ENCODE measurements around the gene SLFN5.
A peak's percentile ranks its signal among the peaks of the same experiment; 100 is the strongest.
"Not testable (repeated sequence)": the region's sequence is repeated elsewhere in the genome, so short reads cannot be mapped to it uniquely, and the experiment has no call there.

Gene SLFN5

DNA sequence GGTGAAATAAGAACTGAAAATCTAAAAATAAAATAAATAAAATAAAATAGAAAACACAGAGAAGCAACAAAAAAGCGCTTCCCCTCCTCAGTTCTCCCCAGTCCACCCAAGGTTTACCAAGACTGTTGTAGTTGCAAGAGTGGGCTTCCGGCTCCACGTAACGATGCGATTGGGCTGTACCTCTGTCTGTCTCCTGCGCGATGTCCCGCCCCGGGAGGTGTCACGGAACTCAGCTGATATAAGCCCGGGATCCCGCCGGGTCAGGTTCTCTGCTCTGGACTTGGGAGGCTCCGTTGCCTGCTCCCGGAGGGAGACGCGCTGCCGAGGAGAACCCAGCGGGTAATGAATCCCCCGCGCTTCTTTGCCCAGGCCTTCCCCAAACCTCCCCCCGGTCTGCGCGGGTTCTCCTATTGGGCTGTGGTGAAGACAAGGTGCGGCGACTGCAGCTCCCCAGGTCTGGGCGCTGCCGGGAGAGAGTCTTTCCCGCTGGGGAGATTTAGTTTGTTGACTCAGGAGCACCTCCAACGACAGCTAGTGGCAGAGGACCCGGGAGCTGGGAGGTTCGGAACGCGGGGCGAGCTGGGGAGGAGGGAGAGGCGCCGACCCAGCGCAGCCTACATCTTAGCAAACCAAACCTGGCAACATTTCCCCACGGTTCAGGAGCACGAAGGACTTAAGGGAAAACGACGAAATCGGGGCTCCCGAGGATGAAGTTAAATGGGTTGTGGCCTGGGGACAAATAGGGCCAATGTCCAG lies at the start of gene SLFN5:
TSS of gene SLFN5 (plus strand) at position 268 of the 756 bp plus-strand sequence. CDS start 15,619 bp downstream, outside the sequence.
- DNase-seq (ENCODE audit: low spot score) = peak; percentile 95

DNA sequence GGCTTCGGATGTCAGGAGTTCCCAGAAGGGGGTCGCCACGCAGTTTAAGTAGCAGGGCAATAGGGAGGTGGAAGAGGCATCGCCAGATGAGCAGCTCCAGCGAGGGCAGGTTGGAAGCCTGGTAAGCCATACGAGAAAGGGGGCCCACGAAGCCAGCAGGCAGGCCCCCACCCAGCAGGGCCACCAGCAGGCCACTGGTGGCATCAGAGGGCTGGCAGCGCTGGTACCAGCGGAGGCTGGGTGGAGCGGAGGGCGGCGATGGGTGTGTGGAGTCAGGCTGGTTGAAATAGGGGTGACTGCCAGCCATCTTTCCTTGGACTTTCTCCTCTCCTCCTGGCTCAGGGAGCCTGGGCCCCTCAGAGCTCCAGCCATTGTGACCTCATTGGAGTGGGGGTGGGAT lies 48.9 kb upstream of the SLFN5 start, which contains the start of gene SLC35G3:
TSS of gene SLC35G3 (minus strand) at position 393 of the 400 bp plus-strand sequence. CDS start at position 307, 86 bp downstream.
- not testable (repeated sequence) for DNase-seq (ENCODE audit: low spot score)

DNA sequence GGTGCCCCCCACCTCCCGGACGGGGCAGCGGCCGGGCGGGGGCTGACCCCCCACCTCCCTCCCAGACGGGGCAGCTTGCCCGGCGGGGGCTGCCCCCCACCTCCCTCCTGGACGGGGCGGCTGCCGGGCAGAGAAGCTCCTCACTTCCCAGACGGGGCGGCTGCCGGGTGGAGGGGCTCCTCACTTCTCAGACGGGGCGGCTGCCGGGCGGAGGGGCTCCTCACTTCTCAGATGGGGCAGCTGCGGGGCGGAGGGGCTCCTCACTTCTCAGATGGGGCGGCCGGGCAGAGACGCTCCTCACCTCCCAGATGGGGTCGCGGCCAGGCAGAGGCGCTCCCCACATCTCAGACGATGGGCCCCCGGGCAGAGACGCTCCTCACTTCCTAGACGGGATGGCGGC lies 47.8 kb upstream of the SLFN5 start:
- DNase-seq (ENCODE audit: low spot score) = not testable (repeated sequence)

DNA sequence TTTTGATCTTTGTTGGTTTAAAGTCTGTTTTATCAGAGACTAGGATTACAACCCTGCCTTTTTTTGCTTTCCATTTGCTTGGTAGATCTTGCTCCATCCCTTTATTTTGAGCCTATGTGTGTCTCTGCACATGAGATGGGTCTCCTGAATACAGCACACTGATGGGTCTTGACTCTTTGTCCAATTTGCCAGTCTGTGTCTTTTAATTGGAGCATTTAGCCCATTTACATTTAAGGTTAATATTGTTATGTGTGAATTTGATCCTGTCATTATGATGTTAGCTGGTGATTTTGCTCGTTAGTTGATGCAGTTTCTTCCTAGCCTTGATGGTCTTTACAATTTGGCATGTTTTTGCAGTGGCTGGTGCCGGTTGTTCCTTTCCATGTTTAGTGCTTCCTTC lies 40.3 kb upstream of the SLFN5 start:
- DNase-seq (ENCODE audit: low spot score) = not testable (repeated sequence)

DNA sequence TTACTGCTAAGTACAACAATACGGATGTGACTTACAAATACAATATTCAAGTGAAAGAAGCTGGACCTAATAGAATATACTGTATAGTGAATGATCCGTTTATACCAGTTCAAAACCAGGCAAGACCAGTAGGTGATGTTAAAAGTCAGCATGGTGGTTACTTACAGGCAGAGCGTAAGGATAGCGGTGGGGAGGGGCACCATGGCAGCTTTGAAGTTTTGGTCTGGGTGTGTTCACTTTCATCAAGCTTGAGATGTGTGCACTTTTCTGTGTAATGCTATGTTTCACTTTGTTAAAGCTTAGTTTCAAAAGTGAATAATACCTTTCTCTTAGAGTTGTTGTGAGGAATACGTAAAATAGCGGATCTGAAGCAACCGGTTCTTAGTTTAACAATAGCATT lies 32.1 kb upstream of the SLFN5 start:
- no peak for DNase-seq (ENCODE audit: low spot score)

DNA sequence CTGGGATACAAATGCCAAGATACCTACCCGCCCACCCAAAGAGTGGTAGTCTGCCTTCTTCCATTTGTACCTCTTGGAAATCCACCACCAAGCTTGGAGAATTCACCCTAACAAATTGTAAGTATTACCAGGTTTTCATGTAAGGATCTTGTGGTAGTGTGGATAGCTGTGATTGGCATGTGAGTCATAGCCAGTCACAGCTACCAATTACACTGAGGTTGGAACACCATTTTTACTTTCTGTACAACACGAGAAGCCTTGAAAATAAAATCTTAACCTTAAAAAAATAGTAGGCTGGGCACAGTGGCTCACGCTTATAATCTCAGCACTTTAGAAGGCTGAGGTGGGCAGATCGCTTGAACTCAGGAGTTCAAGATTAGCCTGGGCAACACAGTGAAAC lies 30.2 kb upstream of the SLFN5 start:
- no peak for DNase-seq (ENCODE audit: low spot score)

DNA sequence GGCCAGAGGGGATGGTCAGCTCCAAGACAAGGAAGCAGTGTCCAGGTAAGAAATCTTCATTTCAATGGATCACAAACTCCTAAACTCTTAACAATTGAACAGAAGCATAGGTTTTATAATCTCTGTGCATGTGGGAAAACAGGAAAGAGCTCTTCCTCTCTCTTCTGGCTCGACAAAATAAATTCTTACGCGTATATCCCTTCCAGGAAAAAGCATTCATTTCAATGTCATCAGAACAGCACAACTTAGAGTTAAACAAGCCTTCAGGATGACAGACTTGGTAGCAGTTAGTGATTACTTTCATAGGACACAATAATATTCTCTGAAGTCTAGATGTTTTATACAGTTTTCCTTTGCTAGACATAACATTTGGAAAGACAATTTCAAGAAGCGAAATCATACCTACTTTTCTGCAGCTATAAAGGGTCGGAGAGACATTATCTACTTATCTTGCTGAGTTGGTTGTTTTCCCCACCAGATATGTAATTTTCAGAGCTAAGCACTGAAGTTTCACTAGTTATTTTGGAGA lies 29.4 kb upstream of the SLFN5 start:
- DNase-seq (ENCODE audit: low spot score) = no peak

DNA sequence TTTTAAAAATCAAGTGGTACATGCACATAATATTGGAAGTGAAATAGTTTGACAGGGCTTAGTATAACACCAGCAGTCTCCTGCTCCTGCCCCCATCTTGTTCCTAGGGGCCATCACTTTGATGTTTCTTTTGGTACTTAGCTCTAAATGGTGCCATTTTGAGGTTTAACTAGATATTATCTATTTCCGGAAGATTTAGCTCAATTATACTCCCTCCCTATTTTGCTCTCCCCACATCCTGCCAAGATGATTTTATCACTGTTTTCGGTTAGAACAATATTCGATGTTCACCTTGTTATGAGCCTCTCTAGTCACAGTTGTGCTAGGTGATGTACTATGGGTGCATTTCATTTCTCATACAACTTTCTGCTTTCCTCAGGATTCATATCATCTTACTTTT lies 28.7 kb upstream of the SLFN5 start:
- no peak for DNase-seq (ENCODE audit: low spot score)

DNA sequence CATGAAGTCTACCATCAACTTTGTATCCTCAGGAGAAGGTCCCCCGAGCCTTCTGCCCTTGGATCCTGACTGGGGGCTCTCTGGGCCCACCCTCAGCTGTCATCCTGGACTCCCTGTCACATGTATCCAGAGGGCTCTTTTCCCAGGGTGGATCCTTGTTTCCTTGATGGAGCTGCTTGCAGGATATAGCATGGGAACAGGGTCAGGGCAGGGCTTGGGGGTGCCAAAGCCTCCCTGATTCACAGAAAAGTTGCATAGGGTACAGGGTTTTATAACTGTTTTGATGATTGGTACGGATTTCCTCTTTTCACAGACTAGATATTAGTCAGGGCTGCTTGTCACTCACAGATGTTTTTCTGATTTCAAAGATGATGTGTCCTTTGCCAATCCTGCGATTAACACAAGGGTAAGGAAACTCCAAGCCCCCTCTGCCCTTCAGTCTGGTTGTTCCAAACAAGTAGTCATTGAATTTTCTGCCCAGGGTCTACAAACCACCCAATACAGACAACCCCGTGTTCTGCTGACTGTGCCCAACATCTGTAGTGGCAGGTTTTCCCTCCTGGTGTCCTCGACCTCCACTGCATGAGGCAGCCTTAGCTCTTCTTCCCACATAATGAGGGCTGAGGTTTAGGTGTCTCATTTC lies 28.1 kb upstream of the SLFN5 start:
- DNase-seq (ENCODE audit: low spot score) = no peak

DNA sequence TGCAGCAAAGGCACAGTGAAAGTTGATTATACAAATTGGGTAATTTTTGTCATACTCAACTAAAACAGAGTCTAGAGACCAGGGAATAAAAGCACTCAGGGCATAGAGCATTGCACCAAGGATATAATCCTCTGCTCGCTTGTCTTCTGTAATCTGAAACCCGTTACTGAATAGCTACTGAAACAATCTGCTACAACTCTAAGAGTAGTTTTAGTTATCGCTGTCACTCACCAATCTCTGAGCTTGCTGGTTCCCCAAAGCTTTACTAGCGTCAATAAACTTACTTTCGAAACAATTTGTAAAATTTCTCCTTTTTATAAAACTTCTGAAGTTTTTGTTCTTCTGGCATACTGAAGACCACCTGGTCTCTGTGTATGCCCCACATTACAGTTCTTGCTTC lies 25.8 kb upstream of the SLFN5 start:
- DNase-seq (ENCODE audit: low spot score) = no peak

DNA sequence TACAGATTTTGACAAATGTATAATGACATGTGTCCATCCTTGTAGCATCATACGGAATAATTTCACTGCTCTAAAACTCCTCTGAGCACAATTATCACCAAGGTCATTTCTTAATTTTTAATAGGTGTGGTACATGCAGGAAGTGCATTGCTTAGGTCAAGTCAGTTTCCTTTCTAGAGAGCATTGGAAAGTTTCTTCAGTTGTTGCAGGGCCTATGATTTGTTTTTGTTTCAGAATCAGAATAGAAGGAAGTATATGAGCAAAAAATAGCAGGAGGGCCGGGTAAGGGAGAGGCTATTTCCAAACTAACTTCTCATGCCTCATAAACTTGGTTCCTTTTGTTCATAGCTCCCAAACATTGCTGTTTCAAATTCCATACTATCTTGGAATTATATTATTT lies 24.0 kb upstream of the SLFN5 start:
- no peak for DNase-seq (ENCODE audit: low spot score)

DNA sequence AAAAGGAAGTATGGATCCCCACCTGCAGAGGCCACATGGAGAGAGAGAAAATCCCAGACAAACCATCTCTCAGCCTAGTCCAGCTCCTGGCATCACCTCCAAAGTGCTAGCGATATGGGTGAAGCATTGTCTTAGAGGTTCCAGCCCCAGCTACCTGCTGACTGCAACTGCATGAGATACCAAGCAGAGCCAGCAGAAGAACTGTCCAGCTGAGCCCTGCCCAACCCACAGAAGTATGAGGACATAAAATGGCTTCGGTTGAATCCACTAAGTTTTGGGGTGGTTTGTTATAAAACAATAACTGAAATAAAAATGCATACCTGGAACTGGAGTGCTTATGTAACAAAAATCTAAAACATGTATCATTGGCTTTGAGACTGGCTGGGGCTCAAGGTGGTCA lies 20.4 kb upstream of the SLFN5 start:
- no peak for DNase-seq (ENCODE audit: low spot score)

DNA sequence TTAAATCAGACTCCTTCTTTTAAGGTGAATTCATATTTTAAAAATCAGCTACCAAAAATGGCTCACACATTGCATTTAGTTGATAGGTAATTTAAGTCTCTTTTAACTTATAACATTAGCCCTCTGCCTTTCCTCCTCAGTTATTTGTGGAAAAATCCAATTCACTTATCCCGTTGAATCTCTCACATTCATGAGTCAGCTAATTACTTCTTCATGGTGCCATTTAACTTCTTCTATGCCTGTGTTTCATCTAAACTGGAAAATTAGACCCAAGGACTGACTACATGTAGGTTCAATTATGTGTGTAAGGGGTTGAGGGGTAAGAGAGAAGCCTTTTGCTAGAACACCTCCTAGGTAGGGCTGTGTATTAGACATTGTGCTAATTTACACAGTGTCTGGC lies 18.4 kb upstream of the SLFN5 start:
- DNase-seq (ENCODE audit: low spot score) = no peak

DNA sequence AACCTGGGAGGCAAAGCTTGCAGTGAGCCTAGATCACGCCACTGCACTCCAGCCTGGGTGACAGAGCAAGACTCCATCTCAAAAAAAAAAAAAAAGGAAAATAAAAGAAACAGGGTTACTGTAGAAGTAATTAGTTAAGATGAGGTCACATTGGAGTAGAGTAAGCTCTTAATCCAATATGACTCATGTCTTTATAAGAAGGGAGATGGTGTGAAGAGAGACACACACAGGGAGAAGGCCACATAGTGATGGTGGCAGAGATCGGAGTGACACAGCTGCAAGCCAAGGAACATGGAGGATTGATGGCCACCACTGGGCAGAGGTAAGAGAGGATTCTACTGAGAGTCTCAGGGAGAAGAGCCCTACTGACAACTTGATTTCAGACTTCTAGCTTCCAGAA lies 15.3 kb upstream of the SLFN5 start:
- no peak for DNase-seq (ENCODE audit: low spot score)

DNA sequence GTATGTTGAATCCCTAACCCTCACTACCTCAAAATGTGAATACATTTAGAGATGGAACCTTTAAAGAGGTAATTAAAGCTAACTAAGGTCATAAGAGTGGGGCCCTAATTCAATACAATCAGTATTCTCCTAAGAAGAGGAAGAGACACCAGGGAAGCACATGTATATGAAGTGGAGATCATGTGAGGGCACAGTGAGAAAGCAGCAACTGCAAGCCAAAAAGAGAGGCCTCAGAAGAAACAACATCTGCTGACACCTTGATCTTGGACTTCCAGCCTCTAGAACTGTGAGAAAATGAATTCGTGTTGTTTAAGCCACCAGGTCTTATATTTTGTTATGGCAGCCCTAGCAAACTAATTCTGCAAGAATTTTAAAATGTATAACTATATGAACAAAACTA lies 13.2 kb upstream of the SLFN5 start:
- no peak for DNase-seq (ENCODE audit: low spot score)

DNA sequence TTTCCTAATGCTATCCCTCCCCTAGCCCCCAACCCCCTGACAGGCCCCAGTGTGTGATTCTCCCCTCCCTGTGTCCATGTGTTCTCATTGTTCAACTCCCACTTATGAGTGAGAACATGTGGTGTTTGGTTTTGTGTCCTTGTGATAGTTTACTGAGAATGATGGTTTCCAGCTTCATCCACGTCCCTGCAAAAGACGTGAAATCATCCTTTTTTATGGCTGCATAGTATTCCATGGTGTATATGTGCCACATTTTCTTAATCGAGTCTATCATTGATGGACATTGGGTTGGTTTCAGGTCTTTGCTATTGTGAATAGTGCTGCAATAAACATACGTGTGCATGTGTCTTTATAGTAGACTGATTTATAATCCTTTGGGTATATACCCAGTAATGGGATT lies 8.6 kb upstream of the SLFN5 start:
- DNase-seq (ENCODE audit: low spot score) = not testable (repeated sequence)

DNA sequence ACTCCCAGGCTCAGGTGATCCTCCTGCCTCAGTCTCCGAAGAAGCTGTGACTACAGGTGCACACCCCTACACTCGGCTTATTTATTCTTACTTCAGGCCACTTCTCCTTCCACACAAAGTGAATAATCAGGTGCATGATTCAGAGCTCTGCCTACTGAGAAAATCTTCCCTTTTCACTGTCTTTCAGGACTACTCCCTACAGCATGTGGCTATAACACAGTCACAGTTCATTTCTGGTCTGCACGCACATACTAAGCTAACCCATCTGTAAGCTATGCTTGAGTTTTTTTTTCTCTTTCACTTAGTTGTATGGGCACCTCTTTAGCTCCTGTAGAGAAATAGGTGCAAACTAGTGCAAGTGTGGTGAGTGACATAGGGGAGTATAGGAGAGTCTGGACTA lies 7.6 kb upstream of the SLFN5 start:
- no peak for DNase-seq (ENCODE audit: low spot score)

DNA sequence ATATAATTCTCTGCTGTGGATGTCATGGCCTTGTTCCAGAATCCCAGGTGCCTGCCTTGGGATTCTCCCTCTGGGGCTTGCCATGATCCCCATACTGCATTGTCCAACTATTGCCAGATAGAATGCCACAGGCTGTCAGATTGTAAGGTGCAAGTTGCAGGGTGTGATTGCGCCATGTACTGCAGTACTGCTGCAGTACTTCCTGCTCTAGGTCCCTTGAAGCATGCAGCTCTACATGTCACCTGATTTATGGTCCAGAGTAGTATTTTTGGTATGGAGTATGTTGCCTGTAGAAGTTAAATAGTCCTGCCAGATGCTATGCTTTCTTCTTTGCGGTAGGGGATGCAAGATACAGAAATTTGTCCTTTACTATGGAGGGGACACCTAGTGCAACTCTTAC lies 7.0 kb upstream of the SLFN5 start:
- no peak for DNase-seq (ENCODE audit: low spot score)

DNA sequence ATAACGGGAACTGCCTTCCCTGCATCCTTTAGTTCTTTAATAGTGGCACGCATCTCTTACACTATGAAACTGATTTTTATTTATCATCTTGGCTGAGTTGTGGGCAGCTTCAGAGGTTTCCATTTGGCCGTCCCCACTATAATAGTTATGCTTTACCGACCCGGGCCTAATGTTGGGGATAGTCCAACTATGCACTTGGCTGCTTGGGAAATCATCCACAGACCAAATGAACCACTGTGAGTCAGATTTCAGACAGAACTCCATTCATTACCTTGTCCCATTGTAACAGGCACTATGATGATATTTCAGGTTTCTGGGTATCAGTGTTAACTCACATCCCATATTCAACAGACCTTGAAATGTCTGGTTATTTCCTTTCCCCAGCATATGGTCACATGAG lies 6.1 kb upstream of the SLFN5 start:
- peak; percentile 71 for DNase-seq (ENCODE audit: low spot score)

DNA sequence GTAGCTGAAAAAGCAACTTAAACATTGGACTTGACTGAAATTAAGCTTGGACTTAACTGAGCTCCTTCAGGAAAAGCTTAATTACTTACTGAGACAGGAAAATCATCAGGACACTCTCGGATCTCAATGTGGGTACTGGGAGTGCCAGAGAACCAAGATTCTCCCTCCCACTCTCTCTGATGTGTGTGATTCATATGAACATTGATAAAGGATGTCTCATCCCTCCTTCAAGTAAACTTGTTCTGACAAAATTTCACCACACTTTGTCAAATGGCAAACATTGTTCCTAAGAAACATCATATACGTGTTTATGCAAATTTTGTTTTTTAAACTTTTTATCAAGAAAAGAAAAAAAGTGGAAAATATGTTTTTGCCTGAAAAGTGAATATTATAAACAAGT lies 4.1 kb upstream of the SLFN5 start:
- peak; percentile 50 for DNase-seq (ENCODE audit: low spot score)

DNA sequence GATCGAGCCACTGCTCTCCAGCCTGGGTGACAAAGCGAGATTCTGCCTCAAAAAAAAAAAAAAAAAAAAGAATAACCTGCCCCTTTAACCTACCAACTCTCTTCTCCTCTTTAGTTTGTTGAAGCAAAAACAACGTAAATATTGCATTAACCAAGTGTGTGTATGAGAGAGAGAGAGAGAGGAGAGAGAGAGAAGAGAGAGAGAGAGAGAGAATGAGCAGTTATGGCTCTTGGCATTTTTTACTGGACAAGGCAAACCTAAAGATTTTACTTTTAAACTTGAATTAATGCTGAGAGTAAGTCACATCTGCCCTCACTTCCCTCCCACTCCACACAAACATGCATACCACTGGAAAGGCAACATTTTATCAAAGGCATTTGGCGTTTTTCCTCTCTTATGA lies 3.0 kb upstream of the SLFN5 start:
- no peak for DNase-seq (ENCODE audit: low spot score)

DNA sequence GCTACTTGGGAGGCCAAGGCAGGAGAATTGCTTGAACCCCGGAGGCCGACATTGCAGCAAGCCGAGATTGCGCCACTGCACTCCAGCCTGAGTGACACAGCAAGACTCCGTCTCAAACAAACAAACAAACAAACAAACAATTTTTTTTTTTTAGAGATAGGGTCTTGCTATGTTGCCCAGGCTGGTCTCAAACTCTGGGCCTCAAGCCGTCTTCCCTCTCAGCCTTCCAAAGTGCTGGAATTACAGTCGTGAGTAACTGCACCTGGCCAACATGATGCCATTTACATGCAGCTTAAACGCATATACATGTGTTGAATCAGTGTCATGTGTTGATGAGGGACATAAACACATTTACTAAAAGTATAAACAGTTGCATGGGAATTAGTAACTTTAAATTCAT lies 2.0 kb upstream of the SLFN5 start:
- no peak for DNase-seq (ENCODE audit: low spot score)

DNA sequence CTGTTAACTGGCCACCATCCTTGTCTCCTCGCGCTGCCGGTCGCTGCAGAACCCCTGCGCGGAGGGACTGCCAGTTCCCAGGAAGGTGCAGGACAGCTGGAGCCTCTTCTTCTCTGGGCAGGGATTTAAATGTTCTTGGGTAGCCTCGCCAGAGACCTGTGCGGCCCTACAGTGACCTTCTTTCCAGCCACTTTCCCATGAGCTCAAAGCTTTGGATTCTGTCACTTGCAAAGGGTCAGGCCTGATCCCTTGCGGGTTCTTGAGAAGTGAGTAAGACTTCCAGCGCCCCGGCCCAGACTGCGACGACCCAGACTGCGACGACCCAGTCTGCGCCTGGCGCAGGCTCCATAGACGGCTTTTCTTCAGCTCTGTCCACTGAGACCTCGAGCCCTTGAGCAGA lies 1.4 kb upstream of the SLFN5 start:
- DNase-seq (ENCODE audit: low spot score) = no peak
